Body of pancreas (tissue), 4 donors: ENCODE results near the gene ALG12. TPM values are rescaled to one million over a fixed set of nuclear protein-coding genes. Genes with fewer than 3 reads are reported as not detected.
A peak's percentile ranks its signal among the peaks of the same experiment; 100 is the strongest.

ENCODE experiments used
- ATAC-seq: fragments of 150-250 bp; one replicate; pipeline ENCODE4 v1.9.1; 2016
- DNase-seq, 4 donors: peaks; one replicate each; pipeline ENCODE4 v3.0.0-alpha.2; 2019
- H3K27ac ChIP-seq, 4 donors: fragments of 200-600 bp; sonication (generic); 1 replicate in 3 of 4; 2 replicates in 1 of 4; pipeline versions ENCODE4 v1.5.1 to v1.6.1; 2016 to 2019; ENCODE audit warnings: mild to moderate bottlenecking in 1 of 4, mixed read lengths in 1 of 4, moderate library complexity in 1 of 4
- H3K27me3 ChIP-seq, 2 donors: fragments of 200-600 bp; sonication (generic); one replicate each; pipeline ENCODE4 v1.6.0; 2016; ENCODE audit warnings: mild to moderate bottlenecking in 1 of 2
- H3K36me3 ChIP-seq, 2 donors: fragments of 200-600 bp; sonication (generic); replicated peaks in 1 of 2; 2 replicates each; pipeline ENCODE4 v1.5.1; 2016; ENCODE audit warnings: low read depth in 2 of 2; ENCODE audit not compliant: insufficient read depth in 1 of 2
- H3K4me1 ChIP-seq: fragments of 200-600 bp; sonication (generic); one replicate; pipeline ENCODE4 v1.6.0; 2016
- H3K4me3 ChIP-seq, 2 donors: fragments of 200-600 bp; sonication (generic); 1 replicate in 1 of 2; 2 replicates in 1 of 2; pipeline ENCODE4 v1.5.1; 2016 to 2019
- H3K9me3 ChIP-seq, 3 donors: fragments of 200-600 bp; sonication (generic); 1 replicate in 2 of 3; 2 replicates in 1 of 3; pipeline ENCODE4 v1.5.1; 2016
- CTCF ChIP-seq, 7 experiments: fragments of 450-650 bp in 4 of 7; fragments of 200-600 bp in 3 of 7; sonication (generic) in 3 of 7; IDR thresholded peaks; one replicate each; pipeline ENCODE4 v1.5.1; 2016 to 2019; ENCODE audit warnings: antibody characterized with exemption in 7 of 7
- POLR2A ChIP-seq, 3 donors: fragments of 450-650 bp; IDR thresholded peaks; one replicate each; pipeline ENCODE4 v1.6.1; 2016; ENCODE audit warnings: antibody characterized with exemption in 3 of 3, mild to moderate bottlenecking in 2 of 3
- WGBS, 2 donors: methylation state at CpG; one replicate each; pipeline ENCODE4 v1.1.5; 2017; 5-methylcytosine and 5-hydroxymethylcytosine counted together
- intact Hi-C: fragments of 100-400 bp; cut with DNase I; formaldehyde crosslinking; loops from one replicate; pipeline ENCODE4 v1.15.1; 2023
- total RNA-seq, 2 donors: library from RNA; depleted of rRNA; stranded (reverse); fragments of >200 nt; gene quantifications; one replicate each; pipeline ENCODE4 v1.1.0, GENCODE V29; 2016

ALG12 gene
- total RNA-seq, 2 donors from 2014 or later: 16.2 to 17.9 TPM

GRCh38 chr22:49922484-49922883 lies 4.2 kb upstream of the ALG12 start:
- intact Hi-C loops: no loop called here

GRCh38 chr22:49921508-49922278 lies 3.5 kb upstream of the ALG12 start:
- DNase-seq (no peak), ATAC-seq (no peak)
- no peak overlapping the region for H3K4me3 ChIP-seq
- H3K27me3 ChIP-seq: no peaks in the 10 kb centered on the region
- TF ChIP-seq POLR2A (IDR thresholded peaks at IDR 0.05): no peak
- TF ChIP-seq CTCF (IDR thresholded peaks at IDR 0.05): no peak
- WGBS, 2 donors: 71 to 93% methylated on average over 21 to 28 of the region's 35 CpGs
- H3K9me3 ChIP-seq: no peaks in the 10 kb centered on the region
- intact Hi-C loops: no loop called here
- no peak overlapping the region for H3K27ac ChIP-seq
- peaks cover 21% of the 10 kb centered on the region for H3K4me1 ChIP-seq
- peaks cover 0 to 2% of the 10 kb centered on the region in 2 donors for H3K36me3 ChIP-seq

More at GRCh38 chr22:49922484-49922883, 4.2 kb upstream of the ALG12 start:
- ATAC-seq: no peak
- WGBS, 2 donors: 88% methylated on average over 18 to 20 of the region's 22 CpGs
- TF ChIP-seq CTCF (IDR thresholded peaks at IDR 0.05): no peak
- TF ChIP-seq POLR2A (IDR thresholded peaks at IDR 0.05): no peak
- H3K4me3 ChIP-seq: no peak overlapping the region
- H3K27me3 ChIP-seq: no peaks in the 10 kb centered on the region
- peaks cover 13% of the 10 kb centered on the region for H3K4me1 ChIP-seq
- no peak overlapping the region for H3K27ac ChIP-seq
- peaks cover 0 to 2% of the 10 kb centered on the region in 2 donors for H3K36me3 ChIP-seq
- no peak for DNase-seq
- H3K9me3 ChIP-seq: no peaks in the 10 kb centered on the region

- no peaks in the 10 kb centered on the region for H3K9me3 ChIP-seq
- H3K4me3 ChIP-seq: no peak overlapping the region
- ATAC-seq (no peak), DNase-seq (no peak)
- no peaks in the 10 kb centered on the region for H3K27me3 ChIP-seq
- peaks cover 0 to 2% of the 10 kb centered on the region in 2 donors for H3K36me3 ChIP-seq
- peaks cover 24% of the 10 kb centered on the region for H3K4me1 ChIP-seq
- TF ChIP-seq CTCF (IDR thresholded peaks at IDR 0.05) (no peak), POLR2A (IDR thresholded peaks at IDR 0.05) (no peak)
- WGBS, 2 donors: 82 to 94% methylated on average over 17 to 18 of the region's 18 CpGs
- no peak overlapping the region for H3K27ac ChIP-seq
- intact Hi-C loops: no loop called here
Observed at GRCh38 chr22:49920859-49921258, 2.6 kb upstream of the ALG12 start.

GRCh38 chr22:49918911-49919881 lies 958 bp upstream of the ALG12 start:
- peak overlapping the region in 3 of 4 donors; percentile 47 to 98 (median 96) for H3K27ac ChIP-seq
- WGBS, 2 donors: 16 to 51% methylated on average over 15 to 45 of the region's 47 CpGs

More at GRCh38 chr22:49918911-49919881, 958 bp upstream of the ALG12 start:
- no peak for ATAC-seq
- Histone ChIP-seq H3K27me3 (no peaks in the 10 kb centered on the region), H3K4me3 (peak overlapping the region; percentile 55 to 76), H3K4me1 (peaks cover 24% of the 10 kb centered on the region), H3K9me3 (no peaks in the 10 kb centered on the region), H3K36me3 (no peaks in the 10 kb centered on the region)
- intact Hi-C loops: loop anchor here (10.0 kb wide), 1 partner anchor 64 kb away; the partner anchor contains the start of gene ZBED4
- TF ChIP-seq CTCF (IDR thresholded peaks at IDR 0.05): no peak
- no peak for TF ChIP-seq POLR2A (IDR thresholded peaks at IDR 0.05)
- DNase-seq: peak in 1 of 4 donors; percentile 22
